NCI-H510A treated with DMSO at 0.1 percent for 48 hours (cell line): ENCODE results near the gene ART4.

Source experiments
- DNase-seq: peaks from one replicate; lab custom pipeline; 2025; lab: John Stamatoyannopoulos, UW

The ART4 gene

DNA sequence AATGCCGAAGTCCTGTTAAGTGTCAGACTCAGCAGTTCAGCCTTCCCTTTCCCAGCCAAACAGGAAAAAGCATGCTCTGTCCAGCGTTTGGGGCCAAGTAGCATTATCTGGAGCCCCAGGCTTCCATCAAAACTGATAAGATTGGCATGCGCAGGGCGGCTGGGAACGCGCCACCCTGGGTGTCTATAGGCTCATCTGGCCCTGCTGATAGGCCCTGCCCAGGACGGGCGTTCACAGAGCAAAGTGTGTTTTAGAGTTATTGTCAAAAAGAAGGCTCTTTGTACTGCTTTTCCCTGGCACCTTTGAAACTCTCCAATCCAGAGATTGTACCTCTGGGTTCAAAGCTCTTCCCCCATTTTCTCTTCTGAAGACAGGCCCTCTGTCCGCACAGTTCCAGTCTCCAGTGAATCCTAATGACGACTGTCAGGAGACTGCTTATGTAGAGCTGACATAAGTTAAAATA, at the start of gene ART4:
TSS of gene ART4 (minus strand) at position 102 of the 463 bp plus-strand sequence. CDS start 413 bp downstream, outside the sequence.
- DNase-seq: no peak

GRCh38 chr12:14892726-14893505, 49.6 kb upstream of the ART4 start:
- no peak for DNase-seq

DNA sequence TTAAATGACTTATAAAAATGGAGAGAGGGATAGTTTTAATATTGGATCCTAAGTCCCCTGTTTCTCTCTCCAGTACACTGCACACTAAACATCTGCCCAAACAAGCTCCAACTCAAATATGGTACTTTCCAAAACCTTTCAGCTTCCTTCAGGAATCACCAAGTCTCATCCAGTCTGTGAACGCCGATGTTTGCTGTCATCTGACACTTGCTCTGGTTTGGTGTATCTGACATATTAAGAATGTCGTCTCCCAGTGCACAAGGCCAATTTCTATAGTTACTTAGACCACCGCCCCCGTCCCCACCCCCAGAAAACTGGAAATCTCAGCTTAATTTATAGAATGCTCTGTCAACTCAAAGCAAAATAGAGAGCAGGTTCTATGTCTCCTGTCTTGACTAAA, 47.4 kb upstream of the ART4 start:
- no peak for DNase-seq

GRCh38 chr12:14886271-14886670, 42.9 kb upstream of the ART4 start:
- peak; percentile 80 for DNase-seq

GRCh38 chr12:14885718-14886221, 42.4 kb upstream of the ART4 start, which contains the start of gene MGP:
Gene MGP, minus strand, starts transcription at chr12:14885854. Its CDS starts 63 bp downstream, at chr12:14885791.
- DNase-seq: no peak

DNA sequence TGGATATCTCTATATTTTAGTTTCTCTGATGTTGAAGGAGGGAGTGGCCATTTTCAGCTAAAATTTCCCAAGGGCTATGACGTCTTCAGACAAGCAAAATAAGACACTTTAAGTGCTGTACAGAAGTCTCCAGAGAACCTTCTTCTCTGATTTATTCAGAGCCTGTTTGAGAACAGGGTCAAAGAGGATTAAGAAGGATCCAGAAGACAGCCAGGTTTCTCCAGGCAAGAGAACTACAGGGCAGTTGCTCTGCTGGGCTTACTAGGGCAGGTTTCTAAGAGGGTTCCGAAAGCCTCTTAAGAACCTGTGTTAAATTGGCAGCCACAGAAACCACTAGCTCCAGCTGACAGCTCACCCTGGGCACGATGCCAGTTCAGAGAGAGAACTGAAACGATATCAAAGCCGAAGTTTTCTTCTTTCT, 41.1 kb upstream of the ART4 start:
- peak; percentile 60 for DNase-seq

DNA sequence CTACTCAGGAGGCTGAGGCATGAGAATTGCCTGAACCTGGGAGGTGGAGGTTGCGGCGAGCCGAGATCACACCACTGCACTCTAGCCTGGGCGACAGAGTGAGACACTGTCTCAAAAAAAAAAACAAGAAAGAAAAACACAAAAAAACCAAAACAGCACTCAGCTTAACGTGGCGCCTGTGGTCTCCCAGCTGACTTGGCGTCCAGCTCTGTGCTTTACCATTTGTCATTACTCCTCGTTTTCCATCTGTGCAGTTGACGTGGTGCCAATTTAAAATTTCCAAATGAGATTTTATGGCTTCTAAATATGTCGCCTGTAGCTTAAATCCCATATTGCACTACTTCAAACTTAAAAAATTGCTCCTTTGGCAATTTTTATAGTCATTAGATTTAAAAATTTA, 40.4 kb upstream of the ART4 start:
- DNase-seq: no peak

DNA sequence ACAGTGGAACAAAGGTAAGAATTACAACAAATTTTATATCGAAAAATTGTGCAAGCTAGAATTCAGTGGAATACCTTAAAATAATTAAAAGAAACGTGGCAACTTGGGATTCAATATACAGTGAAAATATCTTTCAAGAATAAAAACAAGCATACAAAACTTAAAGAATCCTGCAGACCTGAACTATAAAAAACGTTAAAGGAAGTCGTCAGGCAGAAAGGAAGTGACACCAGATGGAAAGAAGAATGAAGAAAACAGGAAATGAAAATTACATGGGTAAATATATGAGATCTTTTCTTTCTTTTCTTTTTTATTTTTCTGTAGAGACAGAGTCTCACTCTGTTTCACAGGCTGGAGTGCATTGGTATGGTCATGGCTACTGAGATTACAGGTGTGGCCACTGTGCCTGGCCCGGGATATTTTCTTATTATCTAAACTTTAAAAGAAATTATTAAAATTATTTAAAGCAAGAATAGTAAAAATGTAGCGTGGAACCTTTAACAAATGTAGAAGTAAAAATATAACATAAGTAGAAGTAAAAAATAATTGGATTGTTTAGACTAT, 37.6 kb upstream of the ART4 start:
- DNase-seq: no peak

DNA sequence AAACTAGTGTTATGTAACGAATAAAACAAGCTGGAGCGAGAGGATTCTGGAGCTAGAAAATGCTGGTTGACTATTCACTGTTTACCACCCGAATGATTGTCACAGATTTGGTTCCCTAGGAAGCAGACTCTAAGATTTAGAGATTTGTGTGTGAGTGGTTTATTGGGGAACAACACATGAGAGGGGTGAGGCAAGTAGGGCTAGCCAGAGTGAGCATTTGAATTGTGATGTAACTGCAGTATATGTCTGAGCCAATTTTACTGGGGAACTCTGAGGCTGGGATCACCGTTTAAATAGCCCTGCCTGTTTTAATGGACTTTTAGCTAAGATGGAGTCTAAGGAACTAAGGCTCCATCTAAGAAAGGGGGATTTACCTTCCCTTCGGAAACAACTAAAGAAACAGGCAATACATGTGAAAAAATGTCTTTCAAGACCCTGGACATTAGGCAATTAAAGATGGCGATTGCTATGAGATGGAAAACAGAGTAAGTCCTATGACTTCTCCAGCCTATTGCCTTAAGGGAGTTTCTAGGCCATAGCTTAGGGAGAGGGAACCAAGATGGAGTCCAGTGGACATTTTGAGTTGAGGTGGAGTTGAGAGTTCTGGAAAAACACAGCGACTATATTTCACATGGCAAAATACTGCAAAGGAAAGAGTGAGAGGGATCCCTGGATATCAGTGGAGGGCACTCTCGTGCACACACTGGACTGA, 36.1 kb upstream of the ART4 start:
- no peak for DNase-seq

DNA sequence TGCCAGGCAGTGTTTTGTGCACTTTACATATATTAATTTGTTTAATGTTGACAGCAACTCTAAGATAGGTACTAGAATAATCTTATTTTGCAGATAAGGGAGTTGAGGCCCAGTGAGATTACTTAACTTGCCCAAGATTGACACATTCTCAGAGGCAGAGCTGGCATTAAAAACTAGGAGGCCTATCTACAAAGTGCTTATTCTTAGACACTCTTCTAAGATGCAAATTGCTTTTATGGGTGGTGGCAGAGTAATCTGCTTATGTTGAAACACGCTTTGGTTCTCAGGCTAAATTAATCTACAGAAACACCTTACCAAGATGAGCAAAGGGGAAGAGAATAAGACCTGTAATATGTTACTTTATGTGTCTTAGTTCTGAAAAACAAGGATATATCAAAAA, 35.2 kb upstream of the ART4 start:
- DNase-seq: no peak

DNA sequence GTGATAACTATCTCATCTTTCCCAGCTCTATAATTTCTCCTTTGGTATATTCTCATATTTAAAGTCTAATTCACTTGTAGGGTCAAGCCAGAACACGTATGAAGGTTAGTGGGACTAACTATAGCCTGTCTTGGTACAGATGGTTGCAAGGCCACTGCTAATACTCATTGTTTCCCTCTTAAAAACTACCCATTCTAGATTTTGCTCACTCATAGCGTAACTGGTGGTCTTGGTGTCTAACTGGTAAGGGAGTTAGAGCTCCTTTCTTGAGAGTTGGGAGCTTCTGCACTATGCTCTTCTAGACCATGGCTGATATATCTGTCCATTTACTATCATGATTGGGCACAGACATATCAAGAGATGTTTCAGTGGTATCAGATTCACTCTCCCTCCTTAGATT, 33.5 kb upstream of the ART4 start:
- no peak for DNase-seq

DNA sequence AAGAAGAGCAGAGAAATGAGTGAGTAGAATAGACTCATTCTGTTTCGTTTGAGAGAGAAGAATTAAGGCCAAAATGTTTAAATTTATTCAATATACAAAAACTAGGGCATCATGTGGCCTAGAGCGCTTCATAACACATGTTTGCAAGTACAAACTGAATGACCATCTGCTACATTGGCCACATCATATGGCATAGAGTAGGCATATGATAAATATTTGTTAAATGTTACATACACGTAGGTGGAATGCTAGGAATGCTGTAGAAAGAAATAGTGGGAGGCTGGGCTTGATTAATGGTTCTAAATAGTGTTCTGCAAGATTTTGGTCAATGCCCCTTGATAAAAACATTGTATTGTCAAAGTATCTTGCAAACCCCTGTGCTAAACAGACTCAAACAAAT, 31.6 kb upstream of the ART4 start:
- no peak for DNase-seq

GRCh38 chr12:14873440-14874185, 30.3 kb upstream of the ART4 start:
- DNase-seq: no peak

DNA sequence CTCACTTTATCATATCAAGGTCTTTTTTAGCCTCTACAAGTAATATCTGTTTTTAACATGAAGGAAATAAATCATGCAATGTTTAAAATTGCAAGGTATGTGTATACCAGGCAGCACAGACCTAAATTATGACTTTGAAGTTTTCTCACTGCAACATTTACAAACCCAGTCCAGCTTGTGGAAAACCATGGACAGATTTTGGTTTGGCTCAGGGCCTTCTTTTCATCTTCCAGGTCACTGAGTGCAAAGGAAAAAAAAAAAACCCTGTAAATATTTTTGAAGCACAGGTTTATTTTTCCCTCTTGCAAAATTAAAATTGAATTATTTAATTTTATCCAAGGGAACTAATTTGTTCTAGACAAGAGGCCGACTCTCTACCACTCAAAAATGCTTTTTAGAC, 28.6 kb upstream of the ART4 start:
- DNase-seq: no peak

GRCh38 chr12:14871247-14871646, 27.9 kb upstream of the ART4 start:
- no peak for DNase-seq

- DNase-seq: no peak
These were observed 25.7 kb upstream of the ART4 start for GRCh38 chr12:14868916-14869506.

GRCh38 chr12:14860490-14860889, 17.2 kb upstream of the ART4 start:
- DNase-seq: no peak

DNA sequence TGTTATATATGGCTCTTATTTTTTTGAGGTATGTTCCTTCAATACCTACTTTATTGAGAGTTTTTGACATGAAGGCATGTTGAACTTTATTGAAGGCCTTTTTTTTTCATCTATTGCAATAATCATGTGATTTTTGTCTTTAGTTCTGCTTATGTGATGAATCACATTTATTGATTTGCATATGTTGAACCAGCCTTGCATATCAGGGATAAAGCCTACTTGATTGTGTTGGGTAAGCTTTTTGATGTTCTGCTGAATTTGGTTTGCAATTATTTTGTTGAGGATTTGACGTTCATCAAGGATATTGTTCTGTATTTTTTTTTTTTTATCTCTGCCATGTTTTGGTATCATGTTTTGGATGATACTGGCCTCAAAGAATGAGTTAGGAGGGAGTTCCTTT, 15.2 kb upstream of the ART4 start:
- no peak for DNase-seq

DNA sequence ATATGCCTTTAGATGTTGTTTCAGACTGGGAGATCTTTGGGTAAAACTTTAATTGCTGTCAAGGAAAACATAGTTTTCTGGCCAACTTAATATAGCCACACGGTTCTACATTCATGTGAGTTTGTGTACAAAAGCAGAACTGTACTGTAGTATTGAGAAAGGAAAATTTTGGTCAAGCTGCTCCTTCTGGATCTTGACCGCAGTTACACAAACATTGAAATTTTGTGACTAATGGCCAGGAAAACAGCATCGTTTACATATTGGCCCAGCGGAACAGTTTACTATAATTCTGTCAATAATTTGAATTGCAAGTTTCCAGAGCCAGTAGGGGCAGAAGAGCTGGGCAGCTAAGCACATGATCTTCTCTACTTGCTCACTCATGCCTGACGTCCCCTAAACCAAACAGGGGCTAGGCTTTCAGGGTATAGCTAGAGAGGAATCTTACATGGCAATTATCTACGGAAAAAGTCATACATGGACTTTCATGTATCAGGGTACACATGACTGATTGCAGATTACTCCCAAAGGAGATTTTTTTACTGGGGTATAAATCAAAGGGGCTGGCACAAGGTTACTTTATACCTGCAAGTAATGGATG, 11.4 kb upstream of the ART4 start:
- DNase-seq: no peak

DNA sequence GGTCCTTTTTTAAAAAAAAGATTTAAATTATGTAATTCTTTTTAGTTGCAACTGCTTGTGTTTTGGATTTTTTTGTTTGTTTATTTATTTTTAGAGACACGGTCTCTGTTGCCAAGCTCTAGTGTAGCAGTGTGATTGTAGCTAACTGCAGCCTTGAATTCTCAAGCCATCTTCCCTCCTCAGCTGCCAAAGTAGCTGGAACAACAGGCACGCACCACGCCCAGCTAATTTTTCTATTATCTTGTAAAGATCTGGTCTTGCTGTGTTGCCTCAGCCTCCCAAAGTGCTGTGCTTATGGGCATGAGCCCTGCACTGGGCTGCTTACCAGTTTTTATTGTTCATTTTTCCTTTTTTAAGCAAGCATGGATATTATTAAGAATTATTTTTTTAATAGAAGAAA, 10.6 kb upstream of the ART4 start:
- DNase-seq: no peak

- DNase-seq: no peak
These were observed 9.6 kb upstream of the ART4 start for GRCh38 chr12:14852880-14853279.
